GM21576 (cell line): Measurements from ENCODE around the gene OR2AT4.
"Not testable (repeated sequence)": the region's sequence is repeated elsewhere in the genome, so short reads cannot be mapped to it uniquely, and the experiment has no call there.

Source experiments
- ATAC-seq: cut with Tn5 transposase; IDR thresholded peaks from one replicate; pipeline ENCODE4 v1.9.1; 2021; ENCODE audit warnings: mild to moderate bottlenecking, moderate library complexity; ENCODE audit not compliant: unreplicated experiment

The OR2AT4 gene

GRCh38 chr11:75103380-75104026, 6.8 kb upstream of the OR2AT4 start:
- no peak for ATAC-seq

- ATAC-seq, result no peak
These were observed 4.9 kb upstream of the OR2AT4 start for GRCh38 chr11:75101424-75102128.

DNA sequence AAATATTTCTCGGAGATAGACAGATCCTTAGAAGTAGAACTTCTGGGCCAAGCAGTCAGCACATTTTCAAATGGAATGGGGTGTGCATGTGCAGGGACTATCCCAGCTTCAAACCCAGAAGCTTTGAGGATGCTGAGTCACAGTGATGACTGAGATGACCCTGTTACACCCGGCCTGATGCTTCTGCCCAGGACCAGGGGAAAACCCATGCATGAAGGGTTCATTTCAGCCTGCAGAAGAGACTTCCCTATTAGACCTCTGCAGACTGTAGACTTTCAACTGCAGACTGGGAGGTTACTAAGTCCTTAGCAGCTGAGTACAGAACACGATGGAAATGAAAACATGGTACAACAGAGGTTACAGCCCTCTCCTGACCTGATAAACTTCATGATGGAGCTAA, 3.6 kb upstream of the OR2AT4 start:
- peak; percentile 92 for ATAC-seq

DNA sequence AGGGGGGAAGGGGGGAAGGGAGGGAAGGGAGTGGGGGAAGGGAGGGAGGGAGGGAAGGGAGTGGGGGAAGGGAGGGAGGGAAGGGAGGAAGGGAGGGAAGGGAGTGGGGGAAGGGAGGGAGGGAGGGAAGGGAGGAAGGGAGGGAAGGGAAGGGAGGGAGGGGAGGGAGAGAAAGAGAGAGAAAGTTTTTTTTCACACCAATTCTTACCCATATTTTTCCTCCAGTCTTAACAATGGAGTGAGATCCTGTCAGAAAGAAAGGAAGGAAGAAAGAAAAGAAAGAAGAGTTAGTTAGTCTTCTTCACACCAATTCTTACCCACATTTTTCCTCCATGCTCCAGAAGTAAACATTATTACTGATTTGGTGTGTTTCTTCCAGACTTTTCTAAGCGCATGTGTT, 3.0 kb upstream of the OR2AT4 start:
- ATAC-seq, result no peak

- not testable (repeated sequence) for ATAC-seq
These were observed 2.3 kb upstream of the OR2AT4 start for GRCh38 chr11:75098835-75099439.

DNA sequence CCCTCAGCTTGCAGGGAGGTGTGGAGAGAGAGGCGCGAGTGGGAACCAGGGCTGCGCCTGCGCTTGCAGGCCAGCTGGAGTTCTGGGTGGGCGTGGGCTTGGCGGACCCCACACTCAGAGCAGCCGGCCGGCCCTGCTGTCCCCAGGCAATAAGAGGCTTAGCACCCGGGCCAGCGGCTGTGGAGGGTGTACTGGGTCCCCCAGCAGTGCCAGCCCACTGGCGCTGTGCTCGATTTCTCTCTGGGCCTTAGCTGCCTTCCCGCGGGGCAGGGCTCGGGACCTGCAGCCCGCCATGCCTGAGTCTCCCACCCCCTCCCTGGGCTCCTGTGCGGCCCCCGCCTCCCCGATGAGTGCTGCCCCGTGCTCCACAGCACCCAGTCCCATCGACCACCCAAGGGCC, 1.5 kb upstream of the OR2AT4 start:
- not testable (repeated sequence) for ATAC-seq

DNA sequence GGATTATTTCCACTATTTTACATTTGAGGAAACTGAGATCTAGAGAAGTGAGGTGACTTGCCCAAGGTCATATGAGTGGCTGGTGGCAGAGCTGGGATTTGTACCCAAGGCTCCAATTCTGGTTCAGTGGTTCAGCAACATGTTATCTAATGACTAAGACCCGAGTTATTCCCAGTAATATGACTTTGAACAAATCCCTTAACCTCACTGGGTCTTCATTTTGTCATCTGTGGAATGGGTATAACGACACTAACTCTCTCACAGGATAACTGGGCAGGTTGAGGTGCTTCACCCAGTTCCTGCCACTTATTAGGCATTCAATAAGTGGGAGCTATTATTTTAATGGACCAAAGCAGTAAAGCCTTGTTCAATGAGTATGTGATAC, 489 bp upstream of the OR2AT4 start:
- ATAC-seq, result no peak

DNA sequence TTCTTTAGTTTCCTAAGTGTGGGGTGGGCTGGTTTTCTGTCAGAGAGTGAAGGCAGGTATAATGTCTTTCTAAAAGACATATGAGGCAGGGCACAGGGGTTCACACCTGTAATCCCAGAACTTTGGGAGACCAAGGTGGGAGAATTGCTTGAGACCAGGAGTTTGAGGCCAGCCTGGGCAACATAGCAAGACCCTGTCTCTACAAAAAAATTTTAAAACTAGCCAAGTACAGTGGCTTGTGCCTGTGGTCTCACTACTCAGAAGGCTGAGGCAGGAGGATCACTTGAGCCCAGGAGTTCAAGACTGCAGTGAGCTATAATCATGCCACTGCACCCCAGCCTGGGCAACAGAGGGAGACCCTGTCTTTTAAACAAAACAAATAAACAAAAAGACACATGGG, 2.3 kb downstream of the OR2AT4 start:
- ATAC-seq, result not testable (repeated sequence)

- ATAC-seq, result no peak
These were observed 6.0 kb downstream of the OR2AT4 start for GRCh38 chr11:75090671-75091177.

DNA sequence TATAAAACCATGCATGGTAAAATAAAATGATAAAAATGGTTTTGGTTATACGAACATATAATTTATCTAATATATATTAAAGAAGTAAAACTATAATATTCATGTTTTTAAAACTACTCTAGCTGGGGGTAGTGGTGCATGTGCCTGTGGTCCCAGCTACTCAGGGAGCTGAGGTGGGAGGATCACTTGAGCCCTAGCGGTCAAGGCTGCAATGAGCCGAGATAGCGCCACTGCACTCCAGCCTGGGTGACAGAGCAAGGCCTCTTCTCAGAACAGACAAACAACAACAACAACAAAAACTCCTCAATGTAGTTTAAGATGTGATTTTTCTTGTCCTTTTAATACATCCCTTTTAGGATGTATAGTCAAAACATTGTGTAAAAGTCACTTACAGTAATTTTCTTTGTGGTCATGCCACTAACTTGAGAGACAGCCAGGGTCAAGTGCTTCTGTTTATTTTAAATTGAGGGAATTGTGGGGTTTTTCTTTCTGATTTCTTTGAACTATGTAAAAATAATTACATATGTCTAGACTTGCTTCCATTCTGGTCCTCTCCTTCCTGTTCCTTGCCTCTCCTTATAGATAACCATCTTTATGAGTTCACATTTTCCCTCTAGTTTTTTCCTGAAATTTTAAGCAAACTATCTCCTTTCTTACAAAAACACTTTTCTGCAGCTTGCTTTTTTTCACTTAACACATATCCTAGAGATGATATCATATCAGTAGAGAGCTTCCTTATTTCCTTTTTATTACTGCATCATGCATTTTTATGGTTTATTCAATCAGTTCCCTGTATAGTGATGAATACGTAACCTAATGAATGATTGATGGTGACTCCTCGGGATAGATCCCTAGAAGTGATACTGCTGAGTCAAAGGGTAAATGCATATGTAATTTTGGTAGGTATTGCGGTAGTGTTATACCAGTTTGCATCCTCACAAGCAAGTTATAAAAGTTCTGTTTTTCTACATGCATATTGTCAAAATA, 9.1 kb downstream of the OR2AT4 start:
- ATAC-seq, result no peak

GRCh38 chr11:75084883-75085282, 11.8 kb downstream of the OR2AT4 start:
- ATAC-seq, result no peak

DNA sequence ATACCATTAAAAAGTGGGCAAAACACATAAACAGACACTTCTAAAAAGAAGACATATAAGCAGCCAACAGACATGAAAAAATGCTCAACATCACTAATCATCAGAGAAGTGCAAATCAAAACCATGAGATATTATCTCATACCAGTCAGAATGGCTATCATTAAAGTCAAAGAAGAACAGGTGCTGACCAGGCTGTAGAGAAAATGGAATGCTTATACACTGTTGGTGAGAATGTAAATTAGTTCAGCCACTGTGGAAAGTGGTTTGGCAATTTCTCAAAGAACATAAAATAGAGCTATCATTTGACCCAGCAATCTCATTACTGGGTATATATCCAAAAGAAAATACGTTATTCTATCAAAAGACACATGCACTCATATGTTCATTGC, 13.5 kb downstream of the OR2AT4 start:
- no peak for ATAC-seq

DNA sequence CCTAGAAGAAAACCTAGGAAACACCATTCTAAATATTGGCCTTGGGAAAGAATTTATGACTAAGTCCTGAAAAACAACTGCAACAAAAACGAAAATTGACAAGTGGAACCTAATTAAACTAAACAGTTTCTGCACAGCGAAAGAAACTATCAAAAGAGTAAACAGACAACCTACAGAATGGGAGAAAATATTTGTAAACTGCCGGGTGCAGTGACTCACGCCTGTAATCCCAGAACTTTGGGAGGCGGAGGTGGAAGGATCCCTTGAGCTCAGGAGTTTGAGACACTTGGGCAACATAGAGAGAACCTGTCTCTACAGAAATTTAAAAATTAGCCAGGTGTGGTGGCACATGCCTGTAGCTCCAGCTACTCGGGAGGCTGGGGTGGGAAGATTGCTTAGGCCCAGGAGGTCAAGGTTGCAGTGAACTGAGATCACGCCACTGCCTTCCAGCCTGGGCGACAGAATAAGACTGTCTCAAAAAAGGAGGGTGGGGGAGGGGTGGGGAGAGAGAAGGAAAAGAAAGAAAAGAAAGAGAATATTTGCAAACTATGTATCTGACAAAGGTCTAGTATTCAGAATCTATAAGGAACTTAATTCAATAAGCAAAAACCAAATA, 14.0 kb downstream of the OR2AT4 start:
- ATAC-seq, result no peak

GRCh38 chr11:75079546-75079945, 17.1 kb downstream of the OR2AT4 start:
- no peak for ATAC-seq

DNA sequence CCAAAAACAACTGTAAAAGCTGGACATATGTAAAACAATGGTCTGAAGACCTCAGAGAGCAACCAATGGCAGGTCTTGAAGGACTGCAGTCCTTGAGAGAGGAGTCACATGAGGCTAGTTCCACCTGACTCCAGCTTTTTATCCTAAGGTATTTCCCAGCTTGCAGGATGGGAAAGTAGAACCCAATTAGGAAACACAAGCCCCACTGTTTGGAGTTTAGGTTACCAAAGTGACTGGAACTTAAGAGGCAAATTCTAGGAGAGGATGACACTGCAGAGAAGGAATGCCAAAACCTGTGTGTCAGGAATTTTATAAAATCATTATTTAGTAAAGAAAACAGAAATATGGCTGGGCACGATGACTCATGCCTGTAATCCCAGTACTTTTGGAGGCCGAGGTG, 18.4 kb downstream of the OR2AT4 start:
- no peak for ATAC-seq

DNA sequence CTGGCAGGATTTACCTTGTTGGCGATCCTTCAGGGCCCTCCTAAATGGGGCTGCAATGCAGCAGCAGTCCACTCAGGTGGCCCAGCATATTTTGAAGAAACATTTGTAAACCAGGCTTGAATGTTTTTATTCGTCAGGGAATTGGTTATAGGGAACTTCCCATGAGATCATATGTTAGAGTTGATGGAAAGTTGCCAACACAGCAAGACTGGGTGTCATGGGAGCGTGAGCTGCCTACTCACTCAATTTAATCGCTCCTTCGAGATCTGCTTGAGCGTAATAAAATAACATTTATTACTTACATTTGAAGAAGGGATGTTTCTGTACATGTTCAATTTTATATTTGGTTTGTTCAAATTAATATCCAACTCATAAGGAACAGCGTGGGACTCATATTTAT, 19.4 kb downstream of the OR2AT4 start:
- no peak for ATAC-seq

DNA sequence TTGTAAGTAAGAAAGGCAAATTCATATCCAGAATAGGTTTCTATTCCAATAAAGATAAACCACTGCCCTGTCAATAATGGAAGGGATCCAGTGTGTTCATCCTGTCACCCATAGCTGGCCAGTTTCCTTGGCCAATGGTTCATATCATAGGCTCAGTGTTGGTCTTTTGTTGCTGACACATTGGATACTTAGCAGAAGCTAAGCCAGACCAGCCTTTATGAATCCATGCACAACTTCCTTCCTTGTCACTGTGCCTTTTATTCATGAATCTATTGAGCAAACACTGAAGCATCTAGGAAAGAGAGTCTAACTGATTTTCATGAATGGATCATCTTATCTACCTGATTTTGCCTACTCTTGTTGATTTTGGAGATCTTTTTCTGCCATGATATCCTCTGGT, 20.0 kb downstream of the OR2AT4 start:
- ATAC-seq, result no peak

DNA sequence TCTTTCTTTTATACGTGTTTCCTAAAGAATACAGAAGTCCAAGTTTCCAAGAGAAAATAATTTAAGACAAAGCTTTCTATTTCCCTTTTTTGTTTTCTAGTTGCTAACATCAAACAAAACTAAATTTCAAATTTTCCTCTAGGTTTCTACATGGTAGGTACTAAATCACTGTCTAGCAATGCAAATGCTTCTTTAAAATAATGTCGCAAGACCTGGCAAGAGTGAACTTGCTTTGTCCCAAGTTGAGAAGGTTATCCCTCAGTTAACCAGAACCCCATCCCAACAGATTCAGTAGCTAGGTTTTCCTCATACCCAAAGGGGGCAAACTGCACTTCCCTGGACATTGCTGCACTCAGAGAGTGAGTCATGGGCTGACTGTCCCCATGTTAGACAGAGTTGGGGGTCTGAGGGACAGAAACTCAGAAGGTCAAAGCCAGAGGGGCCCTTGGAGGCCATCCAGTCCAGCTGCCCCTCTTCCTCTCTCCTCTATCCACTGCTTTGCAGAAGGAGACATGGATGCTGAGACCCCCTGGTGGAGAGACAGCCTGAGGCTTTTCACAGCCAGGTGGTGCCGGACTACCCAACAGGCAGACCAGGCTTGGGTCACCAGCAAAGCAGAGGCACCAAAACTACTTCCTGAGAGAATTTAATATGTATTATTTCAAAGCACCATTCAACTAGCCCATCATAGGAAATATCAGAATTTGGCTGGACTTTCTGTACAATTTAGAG, 23.1 kb downstream of the OR2AT4 start:
- ATAC-seq, result no peak

DNA sequence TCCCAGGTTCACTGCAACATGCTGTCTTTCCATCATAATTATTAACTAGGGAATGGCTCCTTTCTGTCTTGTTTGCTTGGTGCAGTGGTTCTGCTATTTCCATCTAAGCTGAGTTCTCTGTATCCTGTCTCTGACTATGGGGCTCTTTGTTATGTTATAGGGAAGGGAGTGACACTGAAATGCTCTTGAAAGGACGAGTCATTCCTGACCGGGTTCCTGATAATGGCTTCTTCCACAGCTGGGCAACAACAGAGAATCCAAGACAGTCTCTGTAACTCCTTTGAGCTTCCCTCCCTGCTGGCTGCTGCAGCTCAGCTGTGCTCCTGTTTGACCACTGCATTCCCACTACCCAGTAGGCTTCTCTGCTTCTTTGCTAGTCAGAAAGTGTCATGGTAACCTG, 24.1 kb downstream of the OR2AT4 start:
- ATAC-seq, result no peak

- ATAC-seq, result no peak
These were observed 27.2 kb downstream of the OR2AT4 start for GRCh38 chr11:75069473-75069872.
